NOMO-1 treated with dmso at 0.1 percent for 144 hours (cell line): ENCODE data around the gene ICAM1.
"Not testable (repeated sequence)": the region's sequence is repeated elsewhere in the genome, so short reads cannot be mapped to it uniquely, and the experiment has no call there.

Experiments
- DNase-seq: peaks from one replicate; lab custom pipeline; 2025; ENCODE audit not compliant: unreplicated experiment; lab: John Stamatoyannopoulos, UW

The ICAM1 gene

GRCh38 chr19:10271543-10272086, 695 bp downstream of the ICAM1 start:
- no peak for DNase-seq

- no peak for DNase-seq
Observed at GRCh38 chr19:10274589-10274988, 3.7 kb downstream of the ICAM1 start.

- DNase-seq: no peak
Observed at GRCh38 chr19:10277795-10278589, 7.1 kb downstream of the ICAM1 start.

- no peak for DNase-seq
Observed at GRCh38 chr19:10278935-10279334, 8.0 kb downstream of the ICAM1 start.

- DNase-seq: no peak
Observed at GRCh38 chr19:10279737-10280442, 9.0 kb downstream of the ICAM1 start.

GRCh38 chr19:10282043-10282442, 11.1 kb downstream of the ICAM1 start:
- not testable (repeated sequence) for DNase-seq

GRCh38 chr19:10283301-10284064, 12.6 kb downstream of the ICAM1 start:
- no peak for DNase-seq

GRCh38 chr19:10284065-10284959, 13.4 kb downstream of the ICAM1 start:
- DNase-seq: no peak

GRCh38 chr19:10284960-10285278, 14.0 kb downstream of the ICAM1 start:
- no peak for DNase-seq

- DNase-seq: no peak
Observed at GRCh38 chr19:10285393-10285792, 14.5 kb downstream of the ICAM1 start.

- DNase-seq: peak; percentile 68
Observed at GRCh38 chr19:10286803-10287737, 16.1 kb downstream of the ICAM1 start, which contains the start of gene ICAM4. ICAM4 (plus strand) TSS chr19:10286955; CDS start chr19:10287013, 58 bp downstream.

GRCh38 chr19:10288662-10289166, 17.8 kb downstream of the ICAM1 start:
- no peak for DNase-seq

- peak; percentile 25 for DNase-seq
Observed at GRCh38 chr19:10289167-10289835, 18.4 kb downstream of the ICAM1 start.

GRCh38 chr19:10289836-10290356, 19.0 kb downstream of the ICAM1 start, which contains the start of gene ICAM5:
ICAM5 (plus strand) TSS chr19:10289952; CDS start chr19:10290044, 92 bp downstream.
- no peak for DNase-seq

GRCh38 chr19:10290357-10290875, 19.5 kb downstream of the ICAM1 start:
- no peak for DNase-seq

GRCh38 chr19:10290876-10291553, 20.1 kb downstream of the ICAM1 start:
- DNase-seq: no peak

- DNase-seq: no peak
Observed at GRCh38 chr19:10291554-10292205, 20.8 kb downstream of the ICAM1 start.
